Progenitor cell of endocrine pancreas (in vitro differentiated cells): ENCODE results near the gene PPIP5K2. TPM values are rescaled to one million over a fixed set of nuclear protein-coding genes. Genes with fewer than 3 reads are reported as not detected.
A peak's percentile ranks its signal among the peaks of the same experiment; 100 is the strongest.
"Not testable (repeated sequence)": the region's sequence is repeated elsewhere in the genome, so short reads cannot be mapped to it uniquely, and the experiment has no call there.

Experiments
- DNase-seq: peaks from one replicate; pipeline ENCODE4 v3.0.0; 2021; ENCODE audit warnings: low spot score; ENCODE audit not compliant: unreplicated experiment
- H3K27ac Mint-ChIP-seq: 2 replicates; pipeline ENCODE4 v1.8.0; 2021; ENCODE audit warnings: mild to moderate bottlenecking, moderate library complexity, mixed read lengths
- H3K27me3 Mint-ChIP-seq: 2 replicates; pipeline ENCODE4 v1.8.0; 2021; ENCODE audit warnings: mixed read lengths
- H3K36me3 Mint-ChIP-seq: 2 replicates; pipeline ENCODE4 v1.8.0; 2022; ENCODE audit warnings: mixed read lengths; ENCODE audit not compliant: insufficient read depth
- H3K4me1 Mint-ChIP-seq: 2 replicates; pipeline ENCODE4 v1.8.0; 2021; ENCODE audit warnings: low read depth, mixed read lengths
- H3K4me3 Mint-ChIP-seq: 2 replicates; pipeline ENCODE4 v1.8.0; 2021; ENCODE audit warnings: low read depth, mild to moderate bottlenecking, moderate library complexity, mixed read lengths
- H3K9me3 Mint-ChIP-seq: 2 replicates; pipeline ENCODE4 v1.8.0; 2021; ENCODE audit warnings: low read depth, mixed read lengths
- CTCF ChIP-seq: fragments of 200-600 bp; sonication (generic); IDR thresholded peaks from one replicate; pipeline ENCODE4 v1.5.0; 2021; ENCODE audit warnings: antibody characterized with exemption, mild to moderate bottlenecking; ENCODE audit not compliant: unreplicated experiment
- long read RNA-seq: library from polyadenylated mRNA; unstranded; transcript quantifications from one replicate; pipeline ENCODE4 v2.0.0, GENCODE V29; 2020
- total RNA-seq: library from RNA; stranded (reverse); gene quantifications from 2 replicates; pipeline ENCODE4 v1.2.1, GENCODE V29; 2021

PPIP5K2 gene
- total RNA-seq, result 89.2 and 89.4 TPM in 2 replicates
- long read RNA-seq, partial matches to known transcripts, result 87 of 99 reads
- long read RNA-seq, other reads (novel, unspliced or antisense), result 11 of 99 reads

- TF ChIP-seq CTCF, result no peak
- peak; percentile 93 for DNase-seq
- H3K27me3 Mint-ChIP-seq, result no peaks in the 10 kb centered on the region
- H3K4me3 Mint-ChIP-seq, result peak within 1 kb of the TSS; percentile 90
- peak within 1 kb of the TSS; percentile 99 for H3K27ac Mint-ChIP-seq
- no peaks in the 10 kb centered on the region for H3K36me3 Mint-ChIP-seq
- peaks cover 23% of the 10 kb centered on the region for H3K4me1 Mint-ChIP-seq
- H3K9me3 Mint-ChIP-seq, result no peaks in the 10 kb centered on the region
Measured at GRCh38 chr5:103119765-103120606, at the start of gene PPIP5K2, which contains the start of gene GIN1. Gene PPIP5K2, plus strand, starts transcription at chr5:103120301. Its CDS starts 9,289 bp downstream, at chr5:103129590. Gene GIN1, minus strand, starts transcription at chr5:103120138. Its CDS starts 11,431 bp downstream, at chr5:103108707.

GRCh38 chr5:103073500-103073899, 46.6 kb upstream of the PPIP5K2 start:
- H3K27me3 Mint-ChIP-seq, H3K36me3 Mint-ChIP-seq, DNase-seq, H3K4me3 Mint-ChIP-seq, H3K27ac Mint-ChIP-seq, H3K4me1 Mint-ChIP-seq: not testable (repeated sequence)
- H3K9me3 Mint-ChIP-seq, result peaks cover 46% of the 10 kb centered on the region

- Mint-ChIP-seq H3K27me3 (no peaks in the 10 kb centered on the region), H3K4me1 (no peaks in the 10 kb centered on the region), H3K4me3 (no peak overlapping the region), H3K27ac (no peak overlapping the region), H3K36me3 (peaks cover 8% of the 10 kb centered on the region), H3K9me3 (peaks cover 52% of the 10 kb centered on the region)
- no peak for DNase-seq
- TF ChIP-seq CTCF, result no peak
Measured at GRCh38 chr5:103075442-103075841, 44.7 kb upstream of the PPIP5K2 start.

GRCh38 chr5:103079796-103080195, 40.3 kb upstream of the PPIP5K2 start:
- Mint-ChIP-seq H3K27me3 (no peaks in the 10 kb centered on the region), H3K4me3 (no peak overlapping the region), H3K36me3 (peaks cover 15% of the 10 kb centered on the region), H3K27ac (no peak overlapping the region), H3K4me1 (no peaks in the 10 kb centered on the region), H3K9me3 (peaks cover 70% of the 10 kb centered on the region)
- no peak for DNase-seq
- TF ChIP-seq CTCF, result no peak

- no peak for DNase-seq
- H3K4me1 Mint-ChIP-seq, result no peaks in the 10 kb centered on the region
- peaks cover 40% of the 10 kb centered on the region for H3K9me3 Mint-ChIP-seq
- no peak overlapping the region for H3K27ac Mint-ChIP-seq
- no peak overlapping the region for H3K4me3 Mint-ChIP-seq
- no peaks in the 10 kb centered on the region for H3K27me3 Mint-ChIP-seq
- H3K36me3 Mint-ChIP-seq, result peaks cover 28% of the 10 kb centered on the region
- no peak for TF ChIP-seq CTCF
Measured at GRCh38 chr5:103086547-103086946, 33.6 kb upstream of the PPIP5K2 start.
